Left ventricle myocardium superior (tissue), 1 donor: ENCODE data around the gene CADM2. TPM values are rescaled to one million over a fixed set of nuclear protein-coding genes. Genes with fewer than 3 reads are reported as not detected.

ENCODE experiments used
- microRNA-seq: library from miRNA; unstranded; fragments of <30 nt; microRNA quantifications from one replicate; pipeline ENCODE4 v1.2.0, GENCODE V29; 2020; ENCODE audit warnings: borderline number of aligned reads
- total RNA-seq: library from RNA; stranded (reverse); fragmentation: NEBNext Ultra II Directional; extraction: Animal tissue kit (Norgen Biotek cat#: 25700); gene quantifications from one replicate; pipeline ENCODE4 v1.2.1, GENCODE V29; 2021
- donor health status: DM: no; HTN: yes; CAD: no; lungs with severe emphysema.

CADM2 gene
- total RNA-seq, 1 donor from 2014 or later = 2.5 TPM

Small RNAs within 50 kb of the gene (microRNA-seq; reads per million reads assigned to microRNA genes)
- gene MIR5688 = not detected
